SK-N-SH (cell line): ENCODE results near the gene WIPI1. TPM values are rescaled to one million over a fixed set of nuclear protein-coding genes. Genes with fewer than 3 reads are reported as not detected.

Source experiments
- CTCF ChIA-PET: fragments of 300-600, 350-600 bp; formaldehyde crosslinking; extraction: SDS; loops from one replicate; lab custom pipeline; 2021; lab: Yijun Ruan, JAX
- POLR2A ChIA-PET: fragments of 350-600 bp; sonication (Branson Sonifier 250); formaldehyde crosslinking; extraction: SDS; loops from one replicate; lab custom pipeline; 2020; ENCODE audit warnings: antibody characterized with exemption, inconsistent platforms; lab: Yijun Ruan, JAX
- DNase-seq: peaks from one replicate; pipeline ENCODE4 v3.0.0; 2012
- H2AFZ ChIP-seq: fragments of 200-600 bp; sonication (generic); 2 replicates; pipeline ENCODE4 v1.8.1; 2016; ENCODE audit warnings: antibody characterized with exemption, mild to moderate bottlenecking, low read depth
- H3F3A ChIP-seq: fragments of 200-600 bp; sonication (generic); replicated peaks from 2 replicates; pipeline ENCODE3; 2016; ENCODE audit warnings: antibody characterized with exemption, mild to moderate bottlenecking; ENCODE audit not compliant: insufficient read depth
- H3K27ac ChIP-seq, 2 experiments: fragments of 200-500 bp in 1 of 2; fragments of 200-600 bp in 1 of 2; sonication (Bioruptor generic) in 1 of 2; sonication (generic), shearing (Covaris generic) in 1 of 2; 2 replicates each; pipeline versions ENCODE4 v1.5.1 to v1.6.1; 2014 to 2016; ENCODE audit warnings: low read depth in 2 of 2, inconsistent platforms in 1 of 2, low read length in 1 of 2, mild to moderate bottlenecking in 1 of 2, mixed read lengths in 1 of 2
- H3K27me3 ChIP-seq: fragments of 200-600 bp; sonication (generic), shearing (Covaris generic); 2 replicates; pipeline ENCODE4 v1.6.1; 2016; ENCODE audit warnings: mixed run types; ENCODE audit not compliant: insufficient read depth
- H3K36me3 ChIP-seq, 2 experiments: fragments of 200-500 bp in 1 of 2; fragments of 200-600 bp in 1 of 2; sonication (Bioruptor generic) in 1 of 2; sonication (generic) in 1 of 2; replicated peaks in 1 of 2; 2 replicates each; pipeline versions ENCODE3 to v1.5.1; 2014 to 2016; ENCODE audit warnings: low read length in 1 of 2, mild to moderate bottlenecking in 1 of 2; ENCODE audit not compliant: insufficient read depth in 2 of 2, control insufficient read depth in 1 of 2
- H3K4me1 ChIP-seq, 2 experiments: fragments of 200-500 bp in 1 of 2; fragments of 200-600 bp in 1 of 2; sonication (Bioruptor generic) in 1 of 2; sonication (generic), shearing (Covaris generic) in 1 of 2; 2 replicates each; pipeline versions ENCODE4 v1.5.1 to v1.6.1; 2014 to 2016; ENCODE audit warnings: low read depth in 1 of 2, low read length in 1 of 2, mixed run types in 1 of 2; ENCODE audit not compliant: insufficient read depth in 2 of 2, control insufficient read depth in 1 of 2
- H3K4me2 ChIP-seq: fragments of 200-600 bp; sonication (generic), shearing (Covaris generic); 2 replicates; pipeline ENCODE4 v1.6.1; 2017; ENCODE audit warnings: mixed run types
- H3K4me3 ChIP-seq, 2 experiments: fragments of 200-500 bp in 1 of 2; fragments of 200-600 bp in 1 of 2; sonication (Bioruptor generic) in 1 of 2; sonication (generic), shearing (Covaris generic) in 1 of 2; 2 replicates each; pipeline versions ENCODE4 v1.5.1 to v1.8.1; 2014 to 2016; ENCODE audit warnings: low read depth in 2 of 2, inconsistent platforms in 1 of 2, low read length in 1 of 2, mild to moderate bottlenecking in 1 of 2, mixed read lengths in 1 of 2, moderate library complexity in 1 of 2
- H3K79me2 ChIP-seq: fragments of 200-600 bp; sonication (generic); 2 replicates; pipeline ENCODE4 v1.8.1; 2017; ENCODE audit warnings: mild to moderate bottlenecking; ENCODE audit not compliant: insufficient read depth
- H3K9ac ChIP-seq: fragments of 200-600 bp; sonication (generic); 2 replicates; pipeline ENCODE4 v1.6.1; 2017; ENCODE audit warnings: mixed run types
- H3K9me2 ChIP-seq: fragments of 200-600 bp; sonication (generic); 2 replicates; pipeline ENCODE4 v1.6.1; 2017; ENCODE audit warnings: mixed run types
- H3K9me3 ChIP-seq: fragments of 200-600 bp; sonication (generic); 2 replicates; pipeline ENCODE4 v1.6.1; 2017; ENCODE audit warnings: mixed run types, mild to moderate bottlenecking, moderate library complexity
- H4K20me1 ChIP-seq: fragments of 200-600 bp; sonication (generic); 2 replicates; pipeline ENCODE4 v1.6.1; 2017; ENCODE audit warnings: mild to moderate bottlenecking, mixed run types; ENCODE audit not compliant: insufficient read depth
- FOSL2 ChIP-seq: IDR thresholded peaks from 2 replicates; pipeline ENCODE4 v1.4.0; 2012; ENCODE audit warnings: low read depth, mild to moderate bottlenecking, moderate library complexity, borderline replicate concordance
- GABPA ChIP-seq: IDR thresholded peaks from 2 replicates; pipeline ENCODE4 v1.4.0; 2012; ENCODE audit warnings: low read depth, mild to moderate bottlenecking
- MEF2A ChIP-seq: IDR thresholded peaks from 2 replicates; pipeline ENCODE4 v1.4.0; 2012; ENCODE audit warnings: low read depth, borderline replicate concordance
- MXI1 ChIP-seq: IDR thresholded peaks from 2 replicates; pipeline ENCODE4 v1.6.1; 2012; ENCODE audit warnings: mild to moderate bottlenecking, low read depth, low read length, improper control_type of control experiment
- NFIC ChIP-seq: IDR thresholded peaks from 2 replicates; pipeline ENCODE4 v1.4.0; 2012; ENCODE audit warnings: borderline replicate concordance
- NRF1 ChIP-seq: IDR thresholded peaks from 2 replicates; pipeline ENCODE4 v1.6.1; 2012; ENCODE audit warnings: low read depth, mild to moderate bottlenecking, low read length
- WGBS: methylation state at CpG from one replicate; pipeline ENCODE4 v1.1.6; 2017; ENCODE audit warnings: low lambda C conversion rate; 5-methylcytosine and 5-hydroxymethylcytosine counted together
- polyA plus RNA-seq, 3 experiments: library from polyadenylated mRNA; depleted of rRNA; stranded (reverse); fragments of >200 nt; gene quantifications; 2 replicates each; pipeline ENCODE4 v1.2.3, GENCODE V29; 2012
- TF ChIP-seq, protein P1 (sequence below): IDR thresholded peaks from 2 replicates; pipeline ENCODE4 v1.6.1; 2012; ENCODE audit warnings: mild to moderate bottlenecking, low read depth, low read length, moderate library complexity

Gene WIPI1
- polyA plus RNA-seq, 1 of the 3 experiments (the other 2 are of a cell fraction) = 52.7 TPM

DNA sequence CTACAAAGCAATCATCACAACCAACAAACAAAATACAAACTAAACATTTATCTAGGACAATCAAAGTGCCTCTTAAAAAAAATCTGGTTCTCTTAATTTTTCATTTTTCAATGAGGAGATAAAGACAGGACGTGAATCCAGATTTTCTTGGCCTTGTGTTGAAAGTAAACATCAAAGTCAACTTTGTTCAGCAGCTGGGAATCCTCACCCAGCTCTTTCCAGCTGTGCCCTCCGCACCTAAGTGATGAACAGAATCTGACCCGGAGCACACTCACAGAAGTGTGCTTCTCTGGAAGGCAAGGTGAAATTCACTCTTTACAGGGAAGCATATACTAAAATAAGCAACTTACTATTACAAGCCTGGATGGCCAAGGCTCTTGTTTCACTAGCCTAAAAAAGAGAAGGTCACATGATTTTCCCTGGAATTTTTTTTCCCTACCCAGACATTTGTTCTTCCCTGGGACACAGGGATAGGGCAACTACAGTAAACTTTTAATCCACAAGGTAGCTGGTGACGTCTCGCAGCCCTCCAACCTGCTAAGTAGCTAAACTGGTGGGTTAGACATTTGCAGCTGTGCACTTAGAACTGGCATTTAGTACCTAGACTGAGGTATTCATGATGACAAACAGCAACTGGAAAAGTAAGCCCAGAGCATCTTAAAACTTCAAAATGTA lies 3.2 kb downstream of the WIPI1 start:
- ChIA-PET CTCF (interaction anchor here (1.2 to 4.5 kb wide), 4 partner anchors 12 to 281 kb away, joined by 3 to 53 read pairs (median 22); no protein-coding TSS in a partner anchor), POLR2A (no interaction called here)
- Histone ChIP-seq H3K4me1 (peaks cover 8 to 13% of the 10 kb centered on the region in 2 experiments; a peak in 3 of 4 replicates), H3K36me3 (peaks cover 20 to 28% of the 10 kb centered on the region in 2 experiments), H2AFZ (no peak overlapping the region), H3F3A (peaks cover 18% of the 10 kb centered on the region), H3K27ac (no peak overlapping the region), H3K4me2 (no peak overlapping the region), H3K4me3 (no peak overlapping the region), H3K79me2 (peaks cover 42% of the 10 kb centered on the region), H3K9me3 (no peaks in the 10 kb centered on the region), H4K20me1 (peaks cover 8% of the 10 kb centered on the region; the same call in 1 of the 2 replicates), H3K9ac (no peak overlapping the region), H3K27me3 (no peaks in the 10 kb centered on the region), H3K9me2 (no peaks in the 10 kb centered on the region)
- no peak for DNase-seq
- 87% methylated on average over 5 of the region's 5 CpGs for WGBS
- TF ChIP-seq, protein P1, sequence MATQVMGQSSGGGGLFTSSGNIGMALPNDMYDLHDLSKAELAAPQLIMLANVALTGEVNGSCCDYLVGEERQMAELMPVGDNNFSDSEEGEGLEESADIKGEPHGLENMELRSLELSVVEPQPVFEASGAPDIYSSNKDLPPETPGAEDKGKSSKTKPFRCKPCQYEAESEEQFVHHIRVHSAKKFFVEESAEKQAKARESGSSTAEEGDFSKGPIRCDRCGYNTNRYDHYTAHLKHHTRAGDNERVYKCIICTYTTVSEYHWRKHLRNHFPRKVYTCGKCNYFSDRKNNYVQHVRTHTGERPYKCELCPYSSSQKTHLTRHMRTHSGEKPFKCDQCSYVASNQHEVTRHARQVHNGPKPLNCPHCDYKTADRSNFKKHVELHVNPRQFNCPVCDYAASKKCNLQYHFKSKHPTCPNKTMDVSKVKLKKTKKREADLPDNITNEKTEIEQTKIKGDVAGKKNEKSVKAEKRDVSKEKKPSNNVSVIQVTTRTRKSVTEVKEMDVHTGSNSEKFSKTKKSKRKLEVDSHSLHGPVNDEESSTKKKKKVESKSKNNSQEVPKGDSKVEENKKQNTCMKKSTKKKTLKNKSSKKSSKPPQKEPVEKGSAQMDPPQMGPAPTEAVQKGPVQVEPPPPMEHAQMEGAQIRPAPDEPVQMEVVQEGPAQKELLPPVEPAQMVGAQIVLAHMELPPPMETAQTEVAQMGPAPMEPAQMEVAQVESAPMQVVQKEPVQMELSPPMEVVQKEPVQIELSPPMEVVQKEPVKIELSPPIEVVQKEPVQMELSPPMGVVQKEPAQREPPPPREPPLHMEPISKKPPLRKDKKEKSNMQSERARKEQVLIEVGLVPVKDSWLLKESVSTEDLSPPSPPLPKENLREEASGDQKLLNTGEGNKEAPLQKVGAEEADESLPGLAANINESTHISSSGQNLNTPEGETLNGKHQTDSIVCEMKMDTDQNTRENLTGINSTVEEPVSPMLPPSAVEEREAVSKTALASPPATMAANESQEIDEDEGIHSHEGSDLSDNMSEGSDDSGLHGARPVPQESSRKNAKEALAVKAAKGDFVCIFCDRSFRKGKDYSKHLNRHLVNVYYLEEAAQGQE = no peak
- TF ChIP-seq MEF2A = no peak
- TF ChIP-seq GABPA = no peak
- TF ChIP-seq NFIC = no peak

DNA sequence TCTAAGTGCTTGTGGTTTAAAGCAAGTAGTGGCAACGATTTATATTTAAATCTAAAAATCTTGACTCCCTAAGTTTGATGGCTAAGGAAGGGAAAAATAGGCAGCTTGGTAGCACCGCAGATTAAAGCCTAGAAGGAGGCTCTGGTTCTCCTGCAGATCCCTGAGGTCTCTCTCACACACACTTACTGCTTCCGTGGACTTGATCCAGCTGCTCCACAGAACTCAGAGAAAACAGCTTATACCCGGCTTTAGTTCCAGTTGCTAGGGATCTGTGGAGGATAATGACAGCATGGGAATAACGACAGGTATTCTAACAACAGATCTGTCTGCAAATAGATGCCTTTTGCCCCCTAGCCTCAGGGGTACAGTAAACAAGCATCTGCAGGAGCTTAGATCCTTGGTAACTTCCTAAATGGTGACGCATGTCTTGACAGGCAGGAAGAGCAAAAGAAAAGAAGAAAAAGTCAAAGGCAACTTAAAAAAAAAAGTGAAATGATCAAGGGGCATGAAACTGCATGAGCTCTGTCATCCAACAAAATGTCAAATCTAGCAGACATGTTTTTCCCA lies 4.5 kb downstream of the WIPI1 start:
- no peaks in the 10 kb centered on the region for H3K9me3 ChIP-seq
- H3K9me2 ChIP-seq = no peaks in the 10 kb centered on the region
- H3K4me3 ChIP-seq = no peak overlapping the region
- peaks cover 8% of the 10 kb centered on the region; the same call in 1 of the 2 replicates for H4K20me1 ChIP-seq
- H3K79me2 ChIP-seq = peaks cover 42% of the 10 kb centered on the region
- H3F3A ChIP-seq = peaks cover 14% of the 10 kb centered on the region
- POLR2A ChIA-PET = interaction anchor here (0.7 kb wide), 1 partner anchor 9 kb away, joined by 3 read pairs; no protein-coding TSS in a partner anchor
- CTCF ChIA-PET = interaction anchor here (1.5 to 4.5 kb wide), 3 partner anchors 12 to 16 kb away, joined by 11 to 53 read pairs (median 21); no protein-coding TSS in a partner anchor
- H2AFZ ChIP-seq = no peak overlapping the region
- no peak overlapping the region for H3K4me2 ChIP-seq
- H3K27me3 ChIP-seq = no peaks in the 10 kb centered on the region
- H3K9ac ChIP-seq = no peak overlapping the region
- DNase-seq = no peak
- H3K36me3 ChIP-seq = peaks cover 30 to 40% of the 10 kb centered on the region in 2 experiments
- WGBS = 76% methylated on average over 6 of the region's 6 CpGs
- H3K27ac ChIP-seq = no peak overlapping the region
- TF ChIP-seq, protein P1 = no peak
- TF ChIP-seq NRF1 = no peak
- no peak for TF ChIP-seq FOSL2
- TF ChIP-seq MXI1 = no peak
- H3K4me1 ChIP-seq = peaks cover 7 to 8% of the 10 kb centered on the region in 2 experiments; a peak in 3 of 4 replicates
